ENCODE measurements around the gene SLC35D1. TPM values are rescaled to one million over a fixed set of nuclear protein-coding genes. Genes with fewer than 3 reads are reported as not detected.
A peak's percentile ranks its signal among the peaks of the same experiment; 100 is the strongest.
"Not testable (repeated sequence)": the region's sequence is repeated elsewhere in the genome, so short reads cannot be mapped to it uniquely, and the experiment has no call there.

SLC35D1 gene
- total RNA-seq, 4 donors from 2014 or later, result 7.7 to 13.4 (median 9.2) TPM

DNA sequence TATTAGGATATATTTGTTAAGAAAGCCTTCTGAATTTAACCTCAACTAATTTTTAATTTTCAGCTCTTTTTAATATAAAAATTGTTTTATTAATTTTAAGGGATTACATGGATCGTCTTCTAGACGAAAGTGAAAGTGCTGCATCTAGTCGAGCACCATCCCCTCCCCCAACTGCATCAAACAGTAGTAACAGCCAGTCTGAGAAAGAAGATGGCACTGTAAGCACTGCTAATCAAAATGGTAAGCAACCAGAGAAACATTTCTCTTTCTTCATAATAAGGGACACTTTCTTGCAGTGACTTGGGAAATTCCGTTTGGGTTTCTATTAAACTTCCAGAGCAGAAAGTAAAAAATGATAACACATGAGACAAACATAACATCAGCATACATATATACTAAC, 72.3 kb downstream of the SLC35D1 start:
- peak; percentile 69 for ATAC-seq
- Histone ChIP-seq H3K4me3 (peak overlapping the region; percentile 31 to 48), H3K36me3 (peaks cover 8 to 81% of the 10 kb centered on the region in 2 donors), H3K4me1 (peaks cover 0 to 12% (median 4%) of the 10 kb centered on the region in 3 donors), H3K27me3 (no peaks in the 10 kb centered on the region), H3K27ac (peak overlapping the region in 3 of 4 donors; percentile 43 to 63 (median 48)), H3K9me3 (no peaks in the 10 kb centered on the region)
- no peak for TF ChIP-seq POLR2AphosphoS5 (IDR thresholded peaks at IDR 0.05)
- TF ChIP-seq, protein P1, sequence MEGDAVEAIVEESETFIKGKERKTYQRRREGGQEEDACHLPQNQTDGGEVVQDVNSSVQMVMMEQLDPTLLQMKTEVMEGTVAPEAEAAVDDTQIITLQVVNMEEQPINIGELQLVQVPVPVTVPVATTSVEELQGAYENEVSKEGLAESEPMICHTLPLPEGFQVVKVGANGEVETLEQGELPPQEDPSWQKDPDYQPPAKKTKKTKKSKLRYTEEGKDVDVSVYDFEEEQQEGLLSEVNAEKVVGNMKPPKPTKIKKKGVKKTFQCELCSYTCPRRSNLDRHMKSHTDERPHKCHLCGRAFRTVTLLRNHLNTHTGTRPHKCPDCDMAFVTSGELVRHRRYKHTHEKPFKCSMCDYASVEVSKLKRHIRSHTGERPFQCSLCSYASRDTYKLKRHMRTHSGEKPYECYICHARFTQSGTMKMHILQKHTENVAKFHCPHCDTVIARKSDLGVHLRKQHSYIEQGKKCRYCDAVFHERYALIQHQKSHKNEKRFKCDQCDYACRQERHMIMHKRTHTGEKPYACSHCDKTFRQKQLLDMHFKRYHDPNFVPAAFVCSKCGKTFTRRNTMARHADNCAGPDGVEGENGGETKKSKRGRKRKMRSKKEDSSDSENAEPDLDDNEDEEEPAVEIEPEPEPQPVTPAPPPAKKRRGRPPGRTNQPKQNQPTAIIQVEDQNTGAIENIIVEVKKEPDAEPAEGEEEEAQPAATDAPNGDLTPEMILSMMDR (IDR thresholded peaks at IDR 0.05), result no peak
- 24 to 32% methylated on average over 4 of the region's 4 CpGs for WGBS, 2 donors (ENCODE audit: low coverage in 1 of 2)

DNA sequence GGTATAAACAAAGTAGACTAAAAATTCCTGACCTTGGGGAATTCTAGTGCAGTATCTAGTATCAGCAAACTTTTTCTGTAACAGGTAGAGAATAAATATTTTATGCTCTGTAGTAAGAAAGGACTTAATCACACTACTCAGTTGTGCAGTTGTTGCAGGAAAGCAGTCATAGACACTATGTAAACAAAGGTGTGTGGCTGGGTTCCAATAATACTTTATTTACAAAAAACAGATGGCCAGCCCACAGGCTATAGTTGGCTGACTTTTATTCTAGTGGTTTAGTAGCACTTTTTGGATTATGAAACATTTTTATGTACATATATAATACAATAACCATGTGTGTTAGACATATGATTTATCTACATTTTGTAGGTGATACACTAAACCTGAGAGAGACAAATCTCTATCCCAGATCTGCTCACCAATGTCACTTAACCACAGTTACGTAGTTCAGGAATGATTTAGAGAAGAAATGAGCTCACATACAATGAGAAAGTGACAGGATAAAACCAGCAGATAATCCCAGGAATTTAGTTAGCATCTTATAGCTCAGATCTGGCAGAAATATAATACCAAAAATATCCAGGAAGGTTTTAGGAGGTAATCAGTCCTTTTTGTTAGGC, 73.1 kb downstream of the SLC35D1 start:
- WGBS, 2 donors (ENCODE audit: low coverage in 1 of 2), result 20 to 47% methylated on average over 1 of the region's 1 CpG
- TF ChIP-seq, protein P1 (IDR thresholded peaks at IDR 0.05), result no peak
- no peak for TF ChIP-seq POLR2AphosphoS5 (IDR thresholded peaks at IDR 0.05)
- Histone ChIP-seq H3K9me3 (no peaks in the 10 kb centered on the region), H3K27me3 (no peaks in the 10 kb centered on the region), H3K4me3 (peak overlapping the region; percentile 31 to 48), H3K36me3 (peaks cover 8 to 82% of the 10 kb centered on the region in 2 donors), H3K4me1 (peaks cover 0 to 12% (median 4%) of the 10 kb centered on the region in 3 donors), H3K27ac (peak overlapping the region in 3 of 4 donors; percentile 43 to 63 (median 48))
- no peak for ATAC-seq

DNA sequence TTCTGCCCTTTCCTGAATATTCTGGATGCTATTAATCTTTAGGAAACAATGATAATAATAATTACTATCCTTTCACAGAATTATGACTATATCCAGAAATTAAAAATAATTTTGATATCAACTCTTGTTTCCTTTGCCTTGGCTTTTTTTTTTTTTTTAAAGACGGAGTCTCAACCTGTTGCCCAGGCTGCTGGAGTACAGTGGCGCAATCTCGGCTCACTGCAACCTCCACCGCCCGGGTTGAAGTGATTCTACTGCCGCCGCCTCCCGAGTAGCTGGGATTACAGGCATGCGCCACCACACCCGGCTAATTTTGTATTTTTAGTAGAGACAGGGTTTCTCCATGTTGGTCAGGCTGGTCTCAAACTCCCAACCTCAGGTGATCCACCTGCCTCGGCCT, 74.3 kb downstream of the SLC35D1 start:
- not testable (repeated sequence) for ATAC-seq, H3K4me3 ChIP-seq, H3K9me3 ChIP-seq, H3K27me3 ChIP-seq, H3K27ac ChIP-seq
- 98% methylated on average over 7 to 11 of the region's 11 CpGs for WGBS, 2 donors (ENCODE audit: low coverage in 1 of 2)
- Histone ChIP-seq H3K36me3 (peaks cover 8 to 85% of the 10 kb centered on the region in 2 donors), H3K4me1 (peaks cover 0 to 12% (median 4%) of the 10 kb centered on the region in 3 donors)

DNA sequence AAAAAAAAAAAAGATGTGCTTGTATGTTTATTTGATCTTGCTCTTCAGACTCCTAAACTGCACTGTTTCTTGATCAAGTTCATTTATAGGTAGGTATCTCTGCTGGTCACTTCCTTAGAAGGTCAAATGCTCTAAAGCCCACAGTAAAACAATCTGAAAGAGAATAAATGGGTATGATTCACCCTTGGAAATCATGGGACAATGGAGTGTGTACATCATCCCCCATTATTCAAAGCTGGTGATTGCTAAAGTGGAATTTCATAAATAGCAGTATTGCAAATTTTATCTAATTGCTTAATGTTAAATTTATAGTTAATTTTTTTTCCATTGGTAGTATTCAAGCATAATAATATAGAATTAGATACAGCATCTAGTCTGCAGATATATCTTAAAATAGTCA, 75.7 kb downstream of the SLC35D1 start:
- H3K9me3 ChIP-seq, result no peaks in the 10 kb centered on the region
- H3K4me1 ChIP-seq, result peaks cover 0 to 12% (median 4%) of the 10 kb centered on the region in 3 donors
- TF ChIP-seq POLR2AphosphoS5 (IDR thresholded peaks at IDR 0.05) (no peak), POLR2A (IDR thresholded peaks at IDR 0.05) (no peak)
- no peak for ATAC-seq
- H3K27ac ChIP-seq, result no peak overlapping the region
- H3K27me3 ChIP-seq, result no peaks in the 10 kb centered on the region
- no peak overlapping the region for H3K4me3 ChIP-seq
- H3K36me3 ChIP-seq, result peaks cover 8 to 71% of the 10 kb centered on the region in 2 donors

DNA sequence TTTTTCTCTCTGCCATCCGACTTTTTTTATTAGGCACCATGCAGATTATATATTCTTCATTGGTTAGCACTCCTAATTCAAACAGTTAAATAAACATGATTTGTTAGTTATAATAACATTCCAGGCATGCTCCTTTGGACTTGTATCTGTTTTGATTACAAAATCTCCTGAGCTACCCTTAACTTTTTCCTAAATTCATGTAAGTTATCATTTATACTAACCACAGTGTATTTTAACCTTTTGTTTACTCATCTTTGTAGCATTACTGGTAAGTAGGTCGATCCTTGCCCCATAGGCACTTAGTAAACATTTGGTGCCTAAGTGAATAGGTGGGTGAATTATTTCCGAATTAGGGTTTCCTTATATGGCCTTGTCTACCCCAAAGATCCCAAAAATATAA, 85.4 kb downstream of the SLC35D1 start:
- ATAC-seq, result no peak
- Histone ChIP-seq H3K27ac (no peak overlapping the region), H3K4me3 (no peak overlapping the region), H3K36me3 (peaks cover 3 to 84% of the 10 kb centered on the region in 2 donors), H3K9me3 (no peaks in the 10 kb centered on the region), H3K27me3 (no peaks in the 10 kb centered on the region), H3K4me1 (peaks cover 0 to 7% (median 0%) of the 10 kb centered on the region in 3 donors)
- 26 to 68% methylated on average over 3 of the region's 3 CpGs for WGBS, 2 donors (ENCODE audit: low coverage in 1 of 2)
- no peak for TF ChIP-seq POLR2AphosphoS5 (IDR thresholded peaks at IDR 0.05)
- no peak for TF ChIP-seq EP300 (IDR thresholded peaks at IDR 0.05)
- no peak for TF ChIP-seq POLR2A (IDR thresholded peaks at IDR 0.05)
- TF ChIP-seq, protein P1 (IDR thresholded peaks at IDR 0.05), result no peak

DNA sequence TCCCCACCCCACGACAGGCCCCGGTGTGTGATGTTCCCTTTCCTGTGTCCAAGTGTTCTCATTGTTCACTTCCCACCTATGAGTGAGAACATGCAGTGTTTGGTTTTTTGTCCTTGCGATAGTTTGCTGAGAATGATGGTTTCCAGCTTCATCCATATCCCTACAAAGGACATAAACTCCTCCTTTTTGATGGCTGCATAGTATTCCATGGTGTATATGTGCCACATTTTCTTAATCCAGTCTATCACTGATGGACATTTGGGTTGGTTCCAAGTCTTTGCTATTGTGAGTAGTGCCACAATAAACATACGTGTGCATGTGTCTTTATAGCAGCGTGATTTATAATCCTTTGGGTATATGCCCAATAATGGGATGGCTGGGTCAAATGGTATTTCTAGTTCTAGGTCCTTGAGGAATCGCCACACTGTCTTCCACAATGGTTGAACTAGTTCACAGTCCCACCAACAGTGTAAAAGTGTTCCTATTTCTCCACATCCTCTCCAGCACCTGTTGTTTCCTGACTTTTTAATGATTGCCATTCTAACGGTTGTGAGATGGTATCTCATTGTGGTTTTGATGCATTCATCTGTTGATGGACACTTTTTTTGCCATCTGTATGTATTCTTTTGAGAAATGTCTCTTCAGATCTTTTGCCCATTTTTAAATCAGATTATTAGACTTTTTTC, 87.6 kb downstream of the SLC35D1 start:
- ATAC-seq, H3K27me3 ChIP-seq, H3K4me3 ChIP-seq, H3K27ac ChIP-seq, H3K9me3 ChIP-seq, H3K4me1 ChIP-seq: not testable (repeated sequence)
- WGBS, 2 donors (ENCODE audit: low coverage in 1 of 2), result 83 to 91% methylated on average over 4 to 6 of the region's 7 CpGs
- peaks cover 3 to 87% of the 10 kb centered on the region in 2 donors for H3K36me3 ChIP-seq

Measured in gastroesophageal sphincter (tissue), 4 donors.